Liver (tissue), 9 donors: ENCODE data around the gene PLA2G12A. TPM values are rescaled to one million over a fixed set of nuclear protein-coding genes. Genes with fewer than 3 reads are reported as not detected.

Source experiments
- DNase-seq: peaks from one replicate; pipeline ENCODE4 v3.0.0-alpha.2; 2017; ENCODE audit warnings: low spot score
- H3K27ac ChIP-seq, 2 donors: one replicate each; pipeline ENCODE4 v1.7.0; 2013; ENCODE audit warnings: inconsistent platforms in 2 of 2, low read length in 2 of 2, control low read depth in 1 of 2, low read depth in 1 of 2, mild to moderate bottlenecking in 1 of 2
- H3K27me3 ChIP-seq, 4 donors: one replicate each; pipeline versions ENCODE4 v1.6.1 to v1.7.0; 2013; ENCODE audit warnings: low read length in 3 of 4, inconsistent platforms in 1 of 4, mild to moderate bottlenecking in 1 of 4, moderate library complexity in 1 of 4; ENCODE audit not compliant: control insufficient read depth in 4 of 4, insufficient read depth in 4 of 4
- H3K36me3 ChIP-seq, 4 donors: one replicate each; pipeline versions ENCODE4 v1.6.1 to v1.7.0; 2013; ENCODE audit warnings: low read length in 3 of 4, mild to moderate bottlenecking in 3 of 4, low read depth in 1 of 4, moderate library complexity in 1 of 4; ENCODE audit not compliant: control insufficient read depth in 4 of 4, insufficient read depth in 3 of 4
- H3K4me1 ChIP-seq, 4 donors: one replicate each; pipeline versions ENCODE4 v1.6.1 to v1.7.0; 2013; ENCODE audit warnings: low read length in 3 of 4, mild to moderate bottlenecking in 3 of 4, moderate library complexity in 1 of 4; ENCODE audit not compliant: control insufficient read depth in 4 of 4, insufficient read depth in 4 of 4
- H3K4me3 ChIP-seq, 3 donors: one replicate each; pipeline versions ENCODE4 v1.6.1 to v1.7.0; 2013; ENCODE audit warnings: low read length in 3 of 3, control low read depth in 1 of 3, low read depth in 1 of 3, mild to moderate bottlenecking in 1 of 3
- H3K9ac ChIP-seq, 2 donors: one replicate each; pipeline ENCODE4 v1.7.0; 2013; ENCODE audit warnings: low read length in 2 of 2, mild to moderate bottlenecking in 2 of 2, moderate library complexity in 2 of 2, control low read depth in 1 of 2, low read depth in 1 of 2
- H3K9me3 ChIP-seq, 4 donors: one replicate each; pipeline versions ENCODE4 v1.6.1 to v1.7.0; 2013; ENCODE audit warnings: low read length in 3 of 4; ENCODE audit not compliant: control insufficient read depth in 4 of 4
- EGR1 ChIP-seq, 2 donors: IDR thresholded peaks; 2 replicates each; pipeline ENCODE4 v1.6.1; 2016 to 2018; ENCODE audit warnings: antibody characterized with exemption in 2 of 2, low read depth in 2 of 2
- FOXA1 ChIP-seq: IDR thresholded peaks from 2 replicates; pipeline ENCODE4 v1.6.1; 2016; ENCODE audit warnings: antibody characterized with exemption
- FOXA2 ChIP-seq: IDR thresholded peaks from 2 replicates; pipeline ENCODE4 v1.6.1; 2016; ENCODE audit warnings: antibody characterized with exemption
- GABPA ChIP-seq, 2 donors: IDR thresholded peaks in 1 of 2; conservative IDR thresholded peaks in 1 of 2; 2 replicates each; pipeline ENCODE4 v1.6.1; 2016; ENCODE audit warnings: antibody characterized with exemption in 2 of 2, mild to moderate bottlenecking in 1 of 2, moderate library complexity in 1 of 2
- HNF4A ChIP-seq, 2 donors: conservative IDR thresholded peaks; 2 replicates each; pipeline ENCODE4 v1.6.1; 2016; ENCODE audit warnings: antibody characterized with exemption in 2 of 2, mild to moderate bottlenecking in 2 of 2
- HNF4G ChIP-seq: IDR thresholded peaks from 2 replicates; pipeline ENCODE4 v1.6.1; 2016; ENCODE audit warnings: antibody characterized with exemption
- JUND ChIP-seq, 2 donors: IDR thresholded peaks; 2 replicates each; pipeline ENCODE4 v1.6.1; 2016; ENCODE audit warnings: antibody characterized with exemption in 2 of 2
- NR2F2 ChIP-seq: IDR thresholded peaks from 2 replicates; pipeline ENCODE4 v1.6.1; 2016; ENCODE audit warnings: antibody characterized with exemption
- RAD21 ChIP-seq, 2 donors: IDR thresholded peaks; 2 replicates each; pipeline ENCODE4 v1.6.1; 2016; ENCODE audit warnings: antibody characterized with exemption in 2 of 2, mild to moderate bottlenecking in 2 of 2
- RXRA ChIP-seq, 2 donors: IDR thresholded peaks; 2 replicates each; pipeline ENCODE4 v1.6.1; 2017 to 2018; ENCODE audit warnings: antibody characterized with exemption in 2 of 2, mild to moderate bottlenecking in 1 of 2
- SP1 ChIP-seq: IDR thresholded peaks from 2 replicates; pipeline ENCODE4 v1.6.1; 2018; ENCODE audit warnings: antibody characterized with exemption, mild to moderate bottlenecking
- TAF1 ChIP-seq: conservative IDR thresholded peaks from 2 replicates; pipeline ENCODE4 v1.6.1; 2016; ENCODE audit warnings: antibody characterized with exemption, mild to moderate bottlenecking
- YY1 ChIP-seq: IDR thresholded peaks from 2 replicates; pipeline ENCODE4 v1.6.1; 2016; ENCODE audit warnings: antibody characterized with exemption, mild to moderate bottlenecking
- WGBS: extraction: QIAGEN DNeasy Blood & Tissue Kit; methylation state at CpG from one replicate; pipeline ENCODE4 v1.1.7; 2013; 5-methylcytosine and 5-hydroxymethylcytosine counted together
- polyA plus RNA-seq, 2 donors: library from polyadenylated mRNA; stranded (reverse) in 1 of 2; unstranded in 1 of 2; fragments of 200-250 nt in 1 of 2; fragments of >200 nt in 1 of 2; fragmentation: Nextera tagmentation in 1 of 2; extraction: Ambion mirVana in 1 of 2; gene quantifications; one replicate each; pipeline versions ENCODE4 v1.2.1 to v1.2.3, GENCODE V29; 2013 to 2015
- total RNA-seq, 2 donors: library from RNA; depleted of rRNA; stranded (reverse); fragments of >200 nt; gene quantifications; one replicate each; pipeline ENCODE4 v1.2.3, GENCODE V29; 2014
- TF ChIP-seq, protein P1 (sequence below): IDR thresholded peaks from 2 replicates; pipeline ENCODE4 v1.6.1; 2016; ENCODE audit warnings: antibody characterized with exemption
- TF ChIP-seq, protein P2 (sequence below): IDR thresholded peaks from 2 replicates; pipeline ENCODE4 v1.6.1; 2016; ENCODE audit warnings: antibody characterized with exemption
- TF ChIP-seq, protein P3 (sequence below): IDR thresholded peaks from 2 replicates; pipeline ENCODE4 v1.6.1; 2016; ENCODE audit warnings: antibody characterized with exemption
- TF ChIP-seq, protein P4 (sequence below): fragments of 150-350 bp; IDR thresholded peaks from 2 replicates; pipeline ENCODE4 v1.5.1; 2017; ENCODE audit warnings: improper control_type of control experiment, low read depth, low read length; ENCODE audit not compliant: missing input control
- TF ChIP-seq, protein P5 (sequence below): IDR thresholded peaks from 2 replicates; pipeline ENCODE4 v1.6.1; 2016; ENCODE audit warnings: antibody characterized with exemption, mild to moderate bottlenecking
- donor health status: healthy.
- donor health status: healthy.
- donor health status: healthy.
- donor health status: healthy.
- donor health status: healthy.

Gene PLA2G12A
- total and polyA plus RNA-seq, 4 donors = 11.3 to 57.7 (median 29.4) TPM

DNA sequence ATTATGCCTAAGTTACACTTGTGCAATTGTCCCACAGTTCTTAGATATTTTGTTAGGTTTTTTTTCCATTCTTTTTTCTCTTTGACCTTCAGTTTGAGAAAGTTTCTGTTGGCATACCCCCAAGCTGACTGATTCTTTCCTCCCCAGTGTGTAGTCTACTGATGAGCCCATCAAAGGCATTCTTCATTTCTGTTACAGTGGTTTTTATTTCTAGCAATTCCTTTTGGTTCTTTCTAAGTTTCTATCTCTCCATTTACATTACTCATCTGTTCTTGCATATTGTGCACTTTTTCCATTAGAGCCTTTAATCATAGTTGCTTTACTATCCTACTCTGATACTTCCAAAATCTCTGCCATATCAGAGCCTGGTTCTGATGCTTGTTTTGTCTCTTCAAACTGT is 58.5 kb downstream of the PLA2G12A start:
- no peak overlapping the region for H3K27ac ChIP-seq
- no peaks in the 10 kb centered on the region for H3K27me3 ChIP-seq
- no peaks in the 10 kb centered on the region for H3K9me3 ChIP-seq
- no peaks in the 10 kb centered on the region for H3K4me1 ChIP-seq
- H3K9ac ChIP-seq = no peak overlapping the region
- no peaks in the 10 kb centered on the region for H3K36me3 ChIP-seq
- no peak for DNase-seq
- TF ChIP-seq HNF4A (conservative IDR thresholded peaks at IDR 0.05) = no peak
- no peak for TF ChIP-seq NR2F2
- TF ChIP-seq, protein P1, sequence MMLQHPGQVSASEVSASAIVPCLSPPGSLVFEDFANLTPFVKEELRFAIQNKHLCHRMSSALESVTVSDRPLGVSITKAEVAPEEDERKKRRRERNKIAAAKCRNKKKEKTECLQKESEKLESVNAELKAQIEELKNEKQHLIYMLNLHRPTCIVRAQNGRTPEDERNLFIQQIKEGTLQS = no peak
- TF ChIP-seq RAD21 (IDR thresholded peaks at IDR 0.05) = no peak
- TF ChIP-seq JUND (IDR thresholded peaks at IDR 0.05) = no peak
- TF ChIP-seq RXRA (IDR thresholded peaks at IDR 0.05) = no peak
- no peak for TF ChIP-seq FOXA2
- TF ChIP-seq YY1 = no peak
- TF ChIP-seq, protein P2, sequence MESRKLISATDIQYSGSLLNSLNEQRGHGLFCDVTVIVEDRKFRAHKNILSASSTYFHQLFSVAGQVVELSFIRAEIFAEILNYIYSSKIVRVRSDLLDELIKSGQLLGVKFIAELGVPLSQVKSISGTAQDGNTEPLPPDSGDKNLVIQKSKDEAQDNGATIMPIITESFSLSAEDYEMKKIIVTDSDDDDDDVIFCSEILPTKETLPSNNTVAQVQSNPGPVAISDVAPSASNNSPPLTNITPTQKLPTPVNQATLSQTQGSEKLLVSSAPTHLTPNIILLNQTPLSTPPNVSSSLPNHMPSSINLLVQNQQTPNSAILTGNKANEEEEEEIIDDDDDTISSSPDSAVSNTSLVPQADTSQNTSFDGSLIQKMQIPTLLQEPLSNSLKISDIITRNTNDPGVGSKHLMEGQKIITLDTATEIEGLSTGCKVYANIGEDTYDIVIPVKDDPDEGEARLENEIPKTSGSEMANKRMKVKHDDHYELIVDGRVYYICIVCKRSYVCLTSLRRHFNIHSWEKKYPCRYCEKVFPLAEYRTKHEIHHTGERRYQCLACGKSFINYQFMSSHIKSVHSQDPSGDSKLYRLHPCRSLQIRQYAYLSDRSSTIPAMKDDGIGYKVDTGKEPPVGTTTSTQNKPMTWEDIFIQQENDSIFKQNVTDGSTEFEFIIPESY = no peak
- no peak for TF ChIP-seq SP1
- TF ChIP-seq, protein P3, sequence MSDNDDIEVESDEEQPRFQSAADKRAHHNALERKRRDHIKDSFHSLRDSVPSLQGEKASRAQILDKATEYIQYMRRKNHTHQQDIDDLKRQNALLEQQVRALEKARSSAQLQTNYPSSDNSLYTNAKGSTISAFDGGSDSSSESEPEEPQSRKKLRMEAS = no peak
- TF ChIP-seq, protein P4, sequence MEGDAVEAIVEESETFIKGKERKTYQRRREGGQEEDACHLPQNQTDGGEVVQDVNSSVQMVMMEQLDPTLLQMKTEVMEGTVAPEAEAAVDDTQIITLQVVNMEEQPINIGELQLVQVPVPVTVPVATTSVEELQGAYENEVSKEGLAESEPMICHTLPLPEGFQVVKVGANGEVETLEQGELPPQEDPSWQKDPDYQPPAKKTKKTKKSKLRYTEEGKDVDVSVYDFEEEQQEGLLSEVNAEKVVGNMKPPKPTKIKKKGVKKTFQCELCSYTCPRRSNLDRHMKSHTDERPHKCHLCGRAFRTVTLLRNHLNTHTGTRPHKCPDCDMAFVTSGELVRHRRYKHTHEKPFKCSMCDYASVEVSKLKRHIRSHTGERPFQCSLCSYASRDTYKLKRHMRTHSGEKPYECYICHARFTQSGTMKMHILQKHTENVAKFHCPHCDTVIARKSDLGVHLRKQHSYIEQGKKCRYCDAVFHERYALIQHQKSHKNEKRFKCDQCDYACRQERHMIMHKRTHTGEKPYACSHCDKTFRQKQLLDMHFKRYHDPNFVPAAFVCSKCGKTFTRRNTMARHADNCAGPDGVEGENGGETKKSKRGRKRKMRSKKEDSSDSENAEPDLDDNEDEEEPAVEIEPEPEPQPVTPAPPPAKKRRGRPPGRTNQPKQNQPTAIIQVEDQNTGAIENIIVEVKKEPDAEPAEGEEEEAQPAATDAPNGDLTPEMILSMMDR = no peak
- no peak for TF ChIP-seq FOXA1
- TF ChIP-seq TAF1 = no peak
- no peak overlapping the region for H3K4me3 ChIP-seq

DNA sequence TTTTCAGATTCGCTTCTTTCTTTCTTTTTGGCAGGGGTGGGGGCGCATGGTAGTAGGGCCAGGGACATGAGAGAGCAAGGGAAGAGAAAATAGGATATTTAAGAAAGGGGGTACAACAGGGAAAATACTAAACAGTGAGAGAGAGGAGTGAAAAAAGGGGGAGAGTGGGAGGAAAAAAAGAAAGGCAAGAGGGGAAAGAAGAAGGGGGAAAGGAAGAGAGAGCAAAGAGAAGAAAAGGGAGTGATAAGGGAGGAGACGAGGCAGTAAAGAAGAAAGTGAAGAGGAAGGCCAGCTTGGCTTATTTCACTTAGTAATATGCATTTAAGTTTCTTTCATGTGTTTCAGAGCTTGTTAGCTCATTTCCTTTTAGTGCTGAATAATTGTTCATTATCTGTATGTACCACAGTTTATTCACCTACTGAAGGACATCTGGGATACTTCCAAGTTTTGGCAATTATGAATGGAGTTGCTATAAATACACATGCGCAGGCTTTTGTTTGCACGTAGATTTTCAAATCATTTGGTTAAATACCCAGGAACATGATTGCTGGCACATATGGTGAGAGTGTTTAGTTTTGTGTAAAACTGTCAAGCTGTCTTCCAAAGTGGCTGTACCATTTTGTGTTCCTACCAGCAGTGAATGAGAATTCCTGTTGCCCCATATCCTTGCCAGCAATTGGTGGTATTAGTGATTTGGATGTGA is 63.9 kb downstream of the PLA2G12A start:
- no peaks in the 10 kb centered on the region for H3K27me3 ChIP-seq
- no peak overlapping the region for H3K4me3 ChIP-seq
- H3K4me1 ChIP-seq = no peaks in the 10 kb centered on the region
- 86% methylated on average over 5 of the region's 5 CpGs for WGBS
- no peak for DNase-seq
- H3K9ac ChIP-seq = no peak overlapping the region
- TF ChIP-seq RXRA (IDR thresholded peaks at IDR 0.05) (peak in 1 of 2 donors; percentile 32), FOXA2 (no peak), HNF4G (no peak)
- H3K36me3 ChIP-seq = no peaks in the 10 kb centered on the region
- no peaks in the 10 kb centered on the region for H3K9me3 ChIP-seq
- no peak overlapping the region for H3K27ac ChIP-seq

DNA sequence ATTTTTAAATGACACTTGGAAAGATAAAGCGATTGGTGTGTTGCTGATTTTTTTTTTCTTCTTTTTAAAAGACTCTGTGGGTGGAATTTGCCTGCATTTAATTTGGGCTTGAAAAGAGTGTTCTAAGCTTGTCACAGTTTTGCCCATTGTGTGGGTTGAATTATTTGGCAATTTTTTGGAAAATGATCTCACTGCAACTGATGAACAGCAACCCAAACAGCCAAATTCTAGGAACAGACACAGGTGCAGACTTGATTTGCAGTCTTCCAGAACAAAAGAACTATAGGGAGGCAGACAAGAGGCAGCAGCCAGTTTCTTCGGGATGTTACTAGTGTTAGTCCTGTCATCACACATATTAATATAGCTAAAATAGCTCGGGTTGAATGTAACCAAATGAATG is 67.1 kb downstream of the PLA2G12A start:
- Histone ChIP-seq H3K4me3 (no peak overlapping the region), H3K36me3 (no peaks in the 10 kb centered on the region), H3K4me1 (no peaks in the 10 kb centered on the region), H3K9ac (no peak overlapping the region), H3K9me3 (no peaks in the 10 kb centered on the region), H3K27ac (no peak overlapping the region), H3K27me3 (no peaks in the 10 kb centered on the region)
- WGBS = 86% methylated on average over 3 of the region's 3 CpGs
- DNase-seq = no peak
- TF ChIP-seq, protein P3 = no peak
- TF ChIP-seq EGR1 (IDR thresholded peaks at IDR 0.05; ENCODE audit: low read depth in 2 of 2) (no peak), HNF4G (no peak), FOXA2 (no peak), FOXA1 (no peak), YY1 (no peak), NR2F2 (no peak), GABPA (IDR thresholded peaks at IDR 0.05 in 1 of 2, conservative IDR thresholded peaks at IDR 0.05 in 1 of 2) (no peak), SP1 (no peak), RAD21 (IDR thresholded peaks at IDR 0.05) (no peak), JUND (IDR thresholded peaks at IDR 0.05) (no peak)
- TF ChIP-seq, protein P5, sequence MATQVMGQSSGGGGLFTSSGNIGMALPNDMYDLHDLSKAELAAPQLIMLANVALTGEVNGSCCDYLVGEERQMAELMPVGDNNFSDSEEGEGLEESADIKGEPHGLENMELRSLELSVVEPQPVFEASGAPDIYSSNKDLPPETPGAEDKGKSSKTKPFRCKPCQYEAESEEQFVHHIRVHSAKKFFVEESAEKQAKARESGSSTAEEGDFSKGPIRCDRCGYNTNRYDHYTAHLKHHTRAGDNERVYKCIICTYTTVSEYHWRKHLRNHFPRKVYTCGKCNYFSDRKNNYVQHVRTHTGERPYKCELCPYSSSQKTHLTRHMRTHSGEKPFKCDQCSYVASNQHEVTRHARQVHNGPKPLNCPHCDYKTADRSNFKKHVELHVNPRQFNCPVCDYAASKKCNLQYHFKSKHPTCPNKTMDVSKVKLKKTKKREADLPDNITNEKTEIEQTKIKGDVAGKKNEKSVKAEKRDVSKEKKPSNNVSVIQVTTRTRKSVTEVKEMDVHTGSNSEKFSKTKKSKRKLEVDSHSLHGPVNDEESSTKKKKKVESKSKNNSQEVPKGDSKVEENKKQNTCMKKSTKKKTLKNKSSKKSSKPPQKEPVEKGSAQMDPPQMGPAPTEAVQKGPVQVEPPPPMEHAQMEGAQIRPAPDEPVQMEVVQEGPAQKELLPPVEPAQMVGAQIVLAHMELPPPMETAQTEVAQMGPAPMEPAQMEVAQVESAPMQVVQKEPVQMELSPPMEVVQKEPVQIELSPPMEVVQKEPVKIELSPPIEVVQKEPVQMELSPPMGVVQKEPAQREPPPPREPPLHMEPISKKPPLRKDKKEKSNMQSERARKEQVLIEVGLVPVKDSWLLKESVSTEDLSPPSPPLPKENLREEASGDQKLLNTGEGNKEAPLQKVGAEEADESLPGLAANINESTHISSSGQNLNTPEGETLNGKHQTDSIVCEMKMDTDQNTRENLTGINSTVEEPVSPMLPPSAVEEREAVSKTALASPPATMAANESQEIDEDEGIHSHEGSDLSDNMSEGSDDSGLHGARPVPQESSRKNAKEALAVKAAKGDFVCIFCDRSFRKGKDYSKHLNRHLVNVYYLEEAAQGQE = no peak
- TF ChIP-seq, protein P1 = no peak
